Lower leg skin (tissue), 4 donors: Measurements from ENCODE around the gene KRT3. TPM values are rescaled to one million over a fixed set of nuclear protein-coding genes. Genes with fewer than 3 reads are reported as not detected.

ENCODE experiments used
- DNase-seq, 2 donors: peaks; one replicate each; pipeline ENCODE4 v3.0.0-alpha.2; 2019; ENCODE audit warnings: low spot score in 2 of 2
- H3K4me3 ChIP-seq: fragments of 200-600 bp; sonication (generic); 2 replicates; pipeline ENCODE4 v1.5.1; 2017; ENCODE audit warnings: mild to moderate bottlenecking, low read depth; ENCODE audit not compliant: poor library complexity, severe bottlenecking
- CTCF ChIP-seq, 3 donors: fragments of 450-650 bp; IDR thresholded peaks; one replicate each; pipeline ENCODE4 v1.5.1; 2016; ENCODE audit warnings: antibody characterized with exemption in 3 of 3, mild to moderate bottlenecking in 3 of 3, moderate library complexity in 2 of 3
- POLR2A ChIP-seq, 2 donors: fragments of 450-650 bp; IDR thresholded peaks; one replicate each; pipeline ENCODE4 v1.6.1; 2016 to 2017; ENCODE audit warnings: antibody characterized with exemption in 2 of 2, mild to moderate bottlenecking in 1 of 2, moderate library complexity in 1 of 2
- WGBS, 2 donors: methylation state at CpG; one replicate each; pipeline ENCODE4 v1.1.5; 2018; 5-methylcytosine and 5-hydroxymethylcytosine counted together
- intact Hi-C: fragments of 100-400 bp; cut with DNase I; formaldehyde crosslinking; loops from one replicate; pipeline ENCODE4 v1.15.0; 2023; ENCODE audit warnings: low total_unique reads
- total RNA-seq, 4 donors: library from RNA; depleted of rRNA; stranded (reverse); fragments of >200 nt; gene quantifications; one replicate each; pipeline ENCODE4 v1.1.0, GENCODE V29; 2016

KRT3 gene
- total RNA-seq, 4 donors from 2014 or later, result not detected

GRCh38 chr12:52820521-52820920, 24.6 kb upstream of the KRT3 start:
- WGBS, 2 donors, result 91 to 93% methylated on average over 6 of the region's 6 CpGs
- intact Hi-C loops, result no loop called here
- no peak for DNase-seq
- no peak for TF ChIP-seq POLR2A (IDR thresholded peaks at IDR 0.05)
- no peak for TF ChIP-seq CTCF (IDR thresholded peaks at IDR 0.05)
- H3K4me3 ChIP-seq, result no peak overlapping the region

GRCh38 chr12:52819731-52820510, 24.0 kb upstream of the KRT3 start:
- H3K4me3 ChIP-seq, result no peak overlapping the region
- TF ChIP-seq POLR2A (IDR thresholded peaks at IDR 0.05), result no peak
- no peak for TF ChIP-seq CTCF (IDR thresholded peaks at IDR 0.05)
- WGBS, 2 donors, result 75 to 76% methylated on average over 7 of the region's 7 CpGs
- intact Hi-C loops, result no loop called here
- no peak for DNase-seq

GRCh38 chr12:52818887-52819420, 23.0 kb upstream of the KRT3 start:
- WGBS, 2 donors, result 58 to 76% methylated on average over 7 of the region's 7 CpGs
- no peak for TF ChIP-seq POLR2A (IDR thresholded peaks at IDR 0.05)
- intact Hi-C loops, result no loop called here

GRCh38 chr12:52818388-52818787, 22.5 kb upstream of the KRT3 start:
- intact Hi-C loops, result no loop called here
- no peak for DNase-seq
- TF ChIP-seq POLR2A (IDR thresholded peaks at IDR 0.05), result no peak
- no peak for TF ChIP-seq CTCF (IDR thresholded peaks at IDR 0.05)
- 43 to 54% methylated on average over 7 of the region's 7 CpGs for WGBS, 2 donors
- H3K4me3 ChIP-seq, result no peak overlapping the region

More at GRCh38 chr12:52818887-52819420, 23.0 kb upstream of the KRT3 start:
- no peak for DNase-seq
- H3K4me3 ChIP-seq, result no peak overlapping the region

GRCh38 chr12:52817699-52818238, 21.9 kb upstream of the KRT3 start:
- no peak for DNase-seq
- intact Hi-C loops, result no loop called here
- no peak overlapping the region for H3K4me3 ChIP-seq
- 69 to 91% methylated on average over 2 of the region's 2 CpGs for WGBS, 2 donors
- TF ChIP-seq POLR2A (IDR thresholded peaks at IDR 0.05), result no peak
- no peak for TF ChIP-seq CTCF (IDR thresholded peaks at IDR 0.05)

GRCh38 chr12:52817003-52817698, 21.2 kb upstream of the KRT3 start:
- intact Hi-C loops, result no loop called here
- TF ChIP-seq POLR2A (IDR thresholded peaks at IDR 0.05) (no peak), CTCF (IDR thresholded peaks at IDR 0.05) (no peak)
- 88 to 89% methylated on average over 7 to 8 of the region's 8 CpGs for WGBS, 2 donors
- no peak for DNase-seq
- no peak overlapping the region for H3K4me3 ChIP-seq
